Measurements from ENCODE around the gene VIPR2. TPM values are rescaled to one million over a fixed set of nuclear protein-coding genes. Genes with fewer than 3 reads are reported as not detected.

The VIPR2 gene
- total RNA-seq, 1 experiment from 2014 or later = not detected

DNA sequence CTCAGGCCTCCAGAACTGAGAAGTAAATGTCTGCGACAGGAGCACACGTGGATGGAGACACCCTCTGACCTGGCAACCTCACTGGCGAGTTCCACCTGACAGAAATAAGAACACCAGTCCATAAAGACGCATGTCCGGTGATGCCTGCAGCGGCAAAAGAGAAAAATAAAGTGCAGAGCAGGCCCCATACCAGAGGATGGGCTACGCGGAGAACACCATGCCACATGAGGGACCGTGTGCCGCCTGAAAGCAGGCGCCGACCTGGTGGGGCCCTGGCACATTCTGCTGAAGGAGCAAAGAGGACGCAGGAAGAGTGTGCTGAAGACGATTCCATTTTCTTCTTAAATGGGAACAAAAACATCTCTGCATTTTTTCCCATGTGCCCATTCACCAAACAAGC lies 105.0 kb downstream of the VIPR2 start:
- Histone ChIP-seq H3K4me2 (no peak overlapping the region), H3K4me3 (no peak overlapping the region), H3K4me1 (replicated peaks; ENCODE audit: insufficient read depth) (no peaks in the 10 kb centered on the region), H3K27me3 (ENCODE audit: insufficient read depth, low read depth) (peaks cover 95% of the 10 kb centered on the region), H2AFZ (no peak overlapping the region), H3K9me3 (ENCODE audit: insufficient read depth, low read depth) (no peaks in the 10 kb centered on the region), H3K36me3 (ENCODE audit: low read depth) (no peaks in the 10 kb centered on the region), H3F3A (ENCODE audit: insufficient read depth, low read depth) (no peaks in the 10 kb centered on the region), H4K20me1 (ENCODE audit: insufficient read depth) (no peaks in the 10 kb centered on the region; the same call in 1 of the 2 replicates), H3K9me2 (ENCODE audit: insufficient read depth) (no peaks in the 10 kb centered on the region), H3K79me2 (ENCODE audit: low read depth) (no peaks in the 10 kb centered on the region), H3K27ac (no peak overlapping the region)
- CTCF ChIA-PET = no interaction called here
- no TSS peak for BruUV-seq (replicated peaks)
- POLR2A ChIA-PET (ENCODE audit: unreplicated experiment) = no interaction called here
- no peak for DNase-seq
- TF ChIP-seq, protein P1, sequence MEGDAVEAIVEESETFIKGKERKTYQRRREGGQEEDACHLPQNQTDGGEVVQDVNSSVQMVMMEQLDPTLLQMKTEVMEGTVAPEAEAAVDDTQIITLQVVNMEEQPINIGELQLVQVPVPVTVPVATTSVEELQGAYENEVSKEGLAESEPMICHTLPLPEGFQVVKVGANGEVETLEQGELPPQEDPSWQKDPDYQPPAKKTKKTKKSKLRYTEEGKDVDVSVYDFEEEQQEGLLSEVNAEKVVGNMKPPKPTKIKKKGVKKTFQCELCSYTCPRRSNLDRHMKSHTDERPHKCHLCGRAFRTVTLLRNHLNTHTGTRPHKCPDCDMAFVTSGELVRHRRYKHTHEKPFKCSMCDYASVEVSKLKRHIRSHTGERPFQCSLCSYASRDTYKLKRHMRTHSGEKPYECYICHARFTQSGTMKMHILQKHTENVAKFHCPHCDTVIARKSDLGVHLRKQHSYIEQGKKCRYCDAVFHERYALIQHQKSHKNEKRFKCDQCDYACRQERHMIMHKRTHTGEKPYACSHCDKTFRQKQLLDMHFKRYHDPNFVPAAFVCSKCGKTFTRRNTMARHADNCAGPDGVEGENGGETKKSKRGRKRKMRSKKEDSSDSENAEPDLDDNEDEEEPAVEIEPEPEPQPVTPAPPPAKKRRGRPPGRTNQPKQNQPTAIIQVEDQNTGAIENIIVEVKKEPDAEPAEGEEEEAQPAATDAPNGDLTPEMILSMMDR (conservative IDR thresholded peaks at IDR 0.05) = no peak
- no peak for TF ChIP-seq EZH2 (IDR thresholded peaks at IDR 0.05; ENCODE audit: low read depth)
- intact Hi-C loops (cut with micrococcal nuclease; ENCODE audit: unreplicated experiment) = no loop called here

DNA sequence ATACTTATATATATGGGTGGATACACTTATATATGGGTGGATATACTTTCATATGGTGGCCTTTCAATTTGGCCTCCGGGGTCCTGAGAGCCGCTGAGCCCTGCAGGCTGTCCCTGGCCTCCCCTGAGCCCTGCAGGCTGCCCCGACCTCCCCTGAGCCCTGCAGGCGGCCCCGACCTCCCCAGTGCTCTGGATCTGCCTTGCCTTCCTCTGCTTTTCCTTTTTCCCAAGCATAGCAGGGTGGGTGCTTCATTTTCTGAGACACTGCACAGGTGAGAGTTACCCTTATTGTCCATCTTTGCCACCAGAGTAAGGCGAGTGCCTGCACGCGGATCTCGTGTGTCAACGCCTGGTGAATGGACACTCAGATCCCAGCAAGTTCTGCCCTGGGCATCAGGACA lies 106.6 kb downstream of the VIPR2 start:
- TF ChIP-seq, protein P1 (conservative IDR thresholded peaks at IDR 0.05) = no peak
- TF ChIP-seq EZH2 (IDR thresholded peaks at IDR 0.05; ENCODE audit: low read depth) = no peak
- intact Hi-C loops (cut with micrococcal nuclease; ENCODE audit: unreplicated experiment) = no loop called here
- H3K4me1 ChIP-seq (replicated peaks; ENCODE audit: insufficient read depth) = no peaks in the 10 kb centered on the region
- no peak for DNase-seq
- H3F3A ChIP-seq (ENCODE audit: insufficient read depth, low read depth) = no peaks in the 10 kb centered on the region
- no peak overlapping the region for H2AFZ ChIP-seq
- H3K79me2 ChIP-seq (ENCODE audit: low read depth) = no peaks in the 10 kb centered on the region
- no peaks in the 10 kb centered on the region for H3K9me3 ChIP-seq (ENCODE audit: insufficient read depth, low read depth)
- no peak overlapping the region for H3K4me2 ChIP-seq
- no peaks in the 10 kb centered on the region for H3K36me3 ChIP-seq (ENCODE audit: low read depth)
- H4K20me1 ChIP-seq (ENCODE audit: insufficient read depth) = no peaks in the 10 kb centered on the region; the same call in 1 of the 2 replicates
- no peak overlapping the region for H3K27ac ChIP-seq
- ChIA-PET POLR2A (ENCODE audit: unreplicated experiment) (no interaction called here), CTCF (no interaction called here)
- H3K9me2 ChIP-seq (ENCODE audit: insufficient read depth) = no peaks in the 10 kb centered on the region
- H3K4me3 ChIP-seq = no peak overlapping the region
- BruUV-seq (replicated peaks) = no TSS peak
- peaks cover 100% of the 10 kb centered on the region for H3K27me3 ChIP-seq (ENCODE audit: insufficient read depth, low read depth)

DNA sequence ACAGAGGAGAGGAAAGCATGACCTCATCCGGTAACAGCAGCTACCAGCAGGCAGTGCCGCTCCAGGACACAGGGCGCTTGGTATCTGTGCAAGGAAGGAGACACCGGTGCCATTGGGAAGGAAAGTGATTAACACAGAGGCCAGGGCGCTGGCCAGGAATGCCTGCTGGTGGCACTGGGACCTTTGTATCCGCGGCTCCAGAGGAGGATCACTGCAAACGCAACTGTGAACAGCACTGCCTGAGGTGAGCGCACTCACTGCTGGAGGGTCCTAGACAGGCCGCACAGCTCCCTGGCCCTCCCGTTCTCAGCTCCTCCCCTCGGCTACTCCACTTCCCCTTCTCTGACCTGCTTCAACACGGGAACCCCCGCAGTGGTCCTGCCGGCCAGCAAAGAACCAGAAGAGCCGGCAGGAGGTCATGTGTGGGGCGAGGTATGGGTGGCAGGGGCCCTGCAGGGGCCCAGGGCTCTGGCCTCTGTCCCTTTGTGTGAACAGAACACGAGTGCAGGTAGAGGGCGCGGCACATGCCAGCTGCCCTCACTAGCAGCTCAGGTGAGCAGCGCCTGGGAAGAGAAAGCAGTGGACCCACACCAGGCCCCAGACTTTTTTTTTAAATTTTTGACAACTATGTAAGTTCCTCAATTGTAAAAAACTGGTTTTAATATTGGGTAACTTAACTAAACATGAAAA lies 107.6 kb downstream of the VIPR2 start:
- no peak for TF ChIP-seq EZH2 (IDR thresholded peaks at IDR 0.05; ENCODE audit: low read depth)
- TF ChIP-seq, protein P1 (conservative IDR thresholded peaks at IDR 0.05) = no peak
- intact Hi-C loops (cut with micrococcal nuclease; ENCODE audit: unreplicated experiment) = no loop called here
- Histone ChIP-seq H3K27ac (no peak overlapping the region), H3F3A (ENCODE audit: insufficient read depth, low read depth) (no peaks in the 10 kb centered on the region), H3K36me3 (ENCODE audit: low read depth) (no peaks in the 10 kb centered on the region), H3K4me1 (replicated peaks; ENCODE audit: insufficient read depth) (no peaks in the 10 kb centered on the region), H3K79me2 (ENCODE audit: low read depth) (no peaks in the 10 kb centered on the region), H3K9me3 (ENCODE audit: insufficient read depth, low read depth) (no peaks in the 10 kb centered on the region), H3K4me2 (no peak overlapping the region), H3K4me3 (no peak overlapping the region), H3K9me2 (ENCODE audit: insufficient read depth) (no peaks in the 10 kb centered on the region), H4K20me1 (ENCODE audit: insufficient read depth) (no peaks in the 10 kb centered on the region; the same call in 1 of the 2 replicates), H3K27me3 (ENCODE audit: insufficient read depth, low read depth) (peaks cover 100% of the 10 kb centered on the region), H2AFZ (no peak overlapping the region)
- POLR2A ChIA-PET (ENCODE audit: unreplicated experiment) = no interaction called here
- no peak for DNase-seq
- BruUV-seq (replicated peaks) = no TSS peak
- CTCF ChIA-PET = no interaction called here
